ENCODE results near the gene STRADA. TPM values are rescaled to one million over a fixed set of nuclear protein-coding genes. Genes with fewer than 3 reads are reported as not detected.

Gene STRADA
- total and polyA plus RNA-seq, 2 donors (not counting 1 experiment from before 2014, with no cell fraction given), result 22.8 TPM

- Histone ChIP-seq H3K4me1 (ENCODE audit: control insufficient read depth, extremely low read depth, insufficient read depth, low read length) (no peaks in the 10 kb centered on the region), H4K20me1 (ENCODE audit: control insufficient read depth, extremely low read depth, insufficient read depth, low read length) (no peaks in the 10 kb centered on the region), H3K27ac (ENCODE audit: insufficient read depth, low read length) (no peak overlapping the region), H3K27me3 (ENCODE audit: control insufficient read depth, insufficient read depth, low read length) (no peaks in the 10 kb centered on the region), H3K4me3 (replicated peaks in 1 of 4; ENCODE audit: control extremely low read depth in 1 of 4, insufficient read depth in 1 of 4, low read depth in 3 of 4, low read length in 4 of 4) (no peak overlapping the region), H2AFZ (ENCODE audit: low read length) (no peak overlapping the region), H3K9me3 (ENCODE audit: control insufficient read depth, insufficient read depth, low read depth, low read length) (no peaks in the 10 kb centered on the region), H3K79me2 (ENCODE audit: control insufficient read depth, insufficient read depth, low read length) (no peaks in the 10 kb centered on the region), H3K36me3 (ENCODE audit: control insufficient read depth, insufficient read depth, low read length) (peaks cover 6% of the 10 kb centered on the region), H3K4me2 (ENCODE audit: extremely low read depth, insufficient read depth, low read length) (no peak overlapping the region), H3K9ac (ENCODE audit: insufficient read depth, low read length) (no peak overlapping the region)
- DNase-seq (ENCODE audit: low read depth in 2 of 2), result peak in 1 of 2 donors; percentile 38
- TF ChIP-seq EZH2 (IDR thresholded peaks at IDR 0.05; ENCODE audit: low read length, missing control alignments) (no peak), CTCF (conservative IDR thresholded peaks at IDR 0.05 in 1 of 2, IDR thresholded peaks at IDR 0.05 in 1 of 2; ENCODE audit: low read depth in 1 of 2, low read length in 2 of 2) (peak; percentile 10 to 31)
Observed at GRCh38 chr17:63696381-63696961, 45.1 kb downstream of the STRADA start.

- no peak for DNase-seq (ENCODE audit: low read depth in 2 of 2)
- Histone ChIP-seq H3K36me3 (ENCODE audit: control insufficient read depth, insufficient read depth, low read length) (peaks cover 6% of the 10 kb centered on the region), H4K20me1 (ENCODE audit: control insufficient read depth, extremely low read depth, insufficient read depth, low read length) (no peaks in the 10 kb centered on the region), H3K4me3 (replicated peaks in 1 of 4; ENCODE audit: control extremely low read depth in 1 of 4, insufficient read depth in 1 of 4, low read depth in 3 of 4, low read length in 4 of 4) (no peak overlapping the region), H2AFZ (ENCODE audit: low read length) (no peak overlapping the region), H3K79me2 (ENCODE audit: control insufficient read depth, insufficient read depth, low read length) (no peaks in the 10 kb centered on the region), H3K9me3 (ENCODE audit: control insufficient read depth, insufficient read depth, low read depth, low read length) (no peaks in the 10 kb centered on the region), H3K9ac (ENCODE audit: insufficient read depth, low read length) (no peak overlapping the region), H3K4me1 (ENCODE audit: control insufficient read depth, extremely low read depth, insufficient read depth, low read length) (no peaks in the 10 kb centered on the region), H3K4me2 (ENCODE audit: extremely low read depth, insufficient read depth, low read length) (no peak overlapping the region), H3K27ac (ENCODE audit: insufficient read depth, low read length) (no peak overlapping the region), H3K27me3 (ENCODE audit: control insufficient read depth, insufficient read depth, low read length) (no peaks in the 10 kb centered on the region)
- no peak for TF ChIP-seq EZH2 (IDR thresholded peaks at IDR 0.05; ENCODE audit: low read length, missing control alignments)
- TF ChIP-seq CTCF (conservative IDR thresholded peaks at IDR 0.05 in 1 of 2, IDR thresholded peaks at IDR 0.05 in 1 of 2; ENCODE audit: low read depth in 1 of 2, low read length in 2 of 2), result no peak
Observed at GRCh38 chr17:63695889-63696288, 45.7 kb downstream of the STRADA start.

GRCh38 chr17:63694950-63695773, 46.4 kb downstream of the STRADA start:
- TF ChIP-seq EZH2 (IDR thresholded peaks at IDR 0.05; ENCODE audit: low read length, missing control alignments) (no peak), CTCF (conservative IDR thresholded peaks at IDR 0.05 in 1 of 2, IDR thresholded peaks at IDR 0.05 in 1 of 2; ENCODE audit: low read depth in 1 of 2, low read length in 2 of 2) (no peak)
- Histone ChIP-seq H3K4me1 (ENCODE audit: control insufficient read depth, extremely low read depth, insufficient read depth, low read length) (no peaks in the 10 kb centered on the region), H3K9me3 (ENCODE audit: control insufficient read depth, insufficient read depth, low read depth, low read length) (no peaks in the 10 kb centered on the region), H3K27ac (ENCODE audit: insufficient read depth, low read length) (no peak overlapping the region), H3K79me2 (ENCODE audit: control insufficient read depth, insufficient read depth, low read length) (no peaks in the 10 kb centered on the region), H2AFZ (ENCODE audit: low read length) (no peak overlapping the region), H3K4me3 (replicated peaks in 1 of 4; ENCODE audit: control extremely low read depth in 1 of 4, insufficient read depth in 1 of 4, low read depth in 3 of 4, low read length in 4 of 4) (no peak overlapping the region), H3K9ac (ENCODE audit: insufficient read depth, low read length) (no peak overlapping the region), H3K36me3 (ENCODE audit: control insufficient read depth, insufficient read depth, low read length) (peaks cover 10% of the 10 kb centered on the region), H4K20me1 (ENCODE audit: control insufficient read depth, extremely low read depth, insufficient read depth, low read length) (no peaks in the 10 kb centered on the region), H3K4me2 (ENCODE audit: extremely low read depth, insufficient read depth, low read length) (no peak overlapping the region), H3K27me3 (ENCODE audit: control insufficient read depth, insufficient read depth, low read length) (no peaks in the 10 kb centered on the region)
- DNase-seq (ENCODE audit: low read depth in 2 of 2), result no peak

Measured in fibroblast of lung (primary cell).